Measurements from ENCODE around the gene NGLY1.

Gene NGLY1

GRCh38 chr3:25747033-25747432 is 36.2 kb downstream of the NGLY1 start:
- no peak for TF ChIP-seq CTCF (IDR thresholded peaks at IDR 0.05; ENCODE audit: low read depth, low read length)
- DNase-seq = no peak
- Histone ChIP-seq H3K9me3 (ENCODE audit: severe bottlenecking) (no peaks in the 10 kb centered on the region), H3K27ac (no peak overlapping the region), H3K36me3 (peaks cover 16% of the 10 kb centered on the region), H3K4me3 (ENCODE audit: low read depth, low read length) (no peak overlapping the region), H3K27me3 (ENCODE audit: insufficient read depth, low read depth, severe bottlenecking) (no peaks in the 10 kb centered on the region)

- H3K36me3 ChIP-seq = peaks cover 8% of the 10 kb centered on the region
- H3K4me3 ChIP-seq (ENCODE audit: low read depth, low read length) = no peak overlapping the region
- TF ChIP-seq CTCF (IDR thresholded peaks at IDR 0.05; ENCODE audit: low read depth, low read length) = no peak
- H3K27ac ChIP-seq = no peak overlapping the region
- DNase-seq = no peak
- H3K27me3 ChIP-seq (ENCODE audit: insufficient read depth, low read depth, severe bottlenecking) = no peaks in the 10 kb centered on the region
- no peaks in the 10 kb centered on the region for H3K9me3 ChIP-seq (ENCODE audit: severe bottlenecking)
Observed at GRCh38 chr3:25744470-25744869, 38.8 kb downstream of the NGLY1 start.

- H3K4me3 ChIP-seq (ENCODE audit: low read depth, low read length) = no peak overlapping the region
- no peaks in the 10 kb centered on the region for H3K36me3 ChIP-seq
- H3K27me3 ChIP-seq (ENCODE audit: insufficient read depth, low read depth, severe bottlenecking) = no peaks in the 10 kb centered on the region
- TF ChIP-seq CTCF (IDR thresholded peaks at IDR 0.05; ENCODE audit: low read depth, low read length) = no peak
- no peak for DNase-seq
- H3K27ac ChIP-seq = no peak overlapping the region
- H3K9me3 ChIP-seq (ENCODE audit: severe bottlenecking) = no peaks in the 10 kb centered on the region
Observed at GRCh38 chr3:25728101-25728500, 55.1 kb downstream of the NGLY1 start.

- H3K27ac ChIP-seq = no peak overlapping the region
- DNase-seq = no peak
Observed at GRCh38 chr3:25727316-25727715, 55.9 kb downstream of the NGLY1 start.

GRCh38 chr3:25725810-25726209 is 57.4 kb downstream of the NGLY1 start:
- no peak for DNase-seq
- H3K36me3 ChIP-seq = no peaks in the 10 kb centered on the region
- H3K4me3 ChIP-seq (ENCODE audit: low read depth, low read length) = no peak overlapping the region
- H3K27me3 ChIP-seq (ENCODE audit: insufficient read depth, low read depth, severe bottlenecking) = no peaks in the 10 kb centered on the region
- no peak for TF ChIP-seq CTCF (IDR thresholded peaks at IDR 0.05; ENCODE audit: low read depth, low read length)
- no peaks in the 10 kb centered on the region for H3K9me3 ChIP-seq (ENCODE audit: severe bottlenecking)
- H3K27ac ChIP-seq = no peak overlapping the region

More at GRCh38 chr3:25727316-25727715, 55.9 kb downstream of the NGLY1 start:
- H3K9me3 ChIP-seq (ENCODE audit: severe bottlenecking) = no peaks in the 10 kb centered on the region
- H3K27me3 ChIP-seq (ENCODE audit: insufficient read depth, low read depth, severe bottlenecking) = no peaks in the 10 kb centered on the region
- no peak for TF ChIP-seq CTCF (IDR thresholded peaks at IDR 0.05; ENCODE audit: low read depth, low read length)
- no peak overlapping the region for H3K4me3 ChIP-seq (ENCODE audit: low read depth, low read length)
- H3K36me3 ChIP-seq = no peaks in the 10 kb centered on the region

- no peaks in the 10 kb centered on the region for H3K27me3 ChIP-seq (ENCODE audit: insufficient read depth, low read depth, severe bottlenecking)
- DNase-seq = no peak
- H3K27ac ChIP-seq = no peak overlapping the region
- no peaks in the 10 kb centered on the region for H3K9me3 ChIP-seq (ENCODE audit: severe bottlenecking)
- no peak for TF ChIP-seq CTCF (IDR thresholded peaks at IDR 0.05; ENCODE audit: low read depth, low read length)
- no peaks in the 10 kb centered on the region for H3K36me3 ChIP-seq
- no peak overlapping the region for H3K4me3 ChIP-seq (ENCODE audit: low read depth, low read length)
Observed at GRCh38 chr3:25724948-25725645, 58.1 kb downstream of the NGLY1 start.

Measured in WERI-Rb-1 (cell line).